Raji (cell line): Measurements from ENCODE around the gene FAR1.

Experiments used
- POLR2A ChIP-seq: IDR thresholded peaks from 2 replicates; pipeline ENCODE4 v1.6.1; 2011; ENCODE audit warnings: low read depth, low read length, control low read depth; ENCODE audit not compliant: insufficient read depth

Gene FAR1

DNA sequence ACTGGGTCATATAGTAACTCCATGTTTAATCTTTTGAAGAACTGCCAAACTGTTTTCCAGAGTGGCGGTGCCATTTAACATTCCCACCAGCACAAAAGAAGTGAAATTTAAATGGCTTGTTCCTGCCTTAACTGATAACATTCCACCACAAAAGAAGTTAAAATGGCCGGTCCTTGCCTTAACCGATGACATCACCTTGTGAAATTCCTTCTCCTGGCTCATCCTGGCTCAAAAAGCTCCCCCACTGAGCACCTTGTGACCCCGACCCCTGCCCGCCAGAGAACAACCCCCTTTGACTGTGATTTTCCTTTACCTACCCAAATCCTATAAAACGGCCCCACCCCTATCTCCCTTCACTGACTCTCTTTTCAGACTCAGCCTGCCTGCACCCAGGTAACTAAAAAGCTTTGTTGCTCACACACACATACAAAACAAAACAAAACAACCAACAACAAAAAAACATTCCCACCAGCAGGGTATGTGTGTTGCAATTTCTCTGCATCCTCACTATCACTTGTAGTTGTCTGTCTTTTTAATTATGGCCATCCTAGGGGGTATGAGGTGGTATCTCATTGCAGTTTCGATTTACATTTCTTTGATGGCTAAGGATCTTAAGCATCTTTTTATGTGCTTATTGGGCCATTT is 109.0 kb downstream of the FAR1 start:
- no peak for TF ChIP-seq POLR2A

DNA sequence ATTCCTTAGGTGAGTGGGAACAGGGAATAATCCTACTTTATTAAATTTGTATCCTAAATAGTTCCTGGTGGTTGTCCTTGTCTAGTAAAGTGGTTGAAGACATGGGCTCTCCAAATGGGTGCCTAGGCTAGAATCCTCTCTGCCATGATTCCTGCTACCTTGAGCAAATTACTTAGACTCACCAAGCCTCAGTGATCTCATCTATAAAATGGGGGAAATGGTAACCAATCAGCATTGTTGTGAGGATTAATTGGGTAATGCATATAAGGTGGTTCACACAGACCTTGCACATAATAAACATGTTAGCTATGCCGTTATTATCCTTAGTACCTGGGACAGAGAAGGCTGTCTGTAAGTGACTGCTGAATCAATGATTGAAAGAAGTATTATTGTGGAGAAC is 109.9 kb downstream of the FAR1 start:
- no peak for TF ChIP-seq POLR2A

DNA sequence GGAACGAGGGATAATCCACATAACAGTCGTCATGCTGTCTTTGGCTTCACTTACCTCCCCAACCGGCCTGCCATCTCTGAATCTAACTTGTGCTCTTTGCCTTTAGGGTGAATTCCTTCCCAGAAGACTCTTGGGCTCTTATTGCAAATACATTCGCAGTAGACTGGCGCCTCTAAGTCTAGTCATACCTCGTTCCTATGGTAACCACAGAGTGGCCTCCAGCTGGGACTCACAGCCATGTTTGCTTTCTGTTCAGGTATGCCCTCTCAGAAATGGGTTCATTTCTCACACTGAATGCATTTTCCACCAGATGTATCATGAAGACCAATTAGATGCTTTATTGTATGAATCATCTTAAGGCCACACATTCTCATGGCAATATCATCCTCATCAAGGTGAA is 112.7 kb downstream of the FAR1 start:
- no peak for TF ChIP-seq POLR2A
